Hematopoietic multipotent progenitor cell treated with erythropoietin and hydrocortisone succinate and interleukin-3 and kit ligand, for 17 days (in vitro differentiated cells): ENCODE measurements around the gene AUTS2.

Experiments used
- DNase-seq: peaks from one replicate; pipeline ENCODE4 v3.0.0-alpha.2; 2015; ENCODE audit warnings: low spot score

Gene AUTS2

DNA sequence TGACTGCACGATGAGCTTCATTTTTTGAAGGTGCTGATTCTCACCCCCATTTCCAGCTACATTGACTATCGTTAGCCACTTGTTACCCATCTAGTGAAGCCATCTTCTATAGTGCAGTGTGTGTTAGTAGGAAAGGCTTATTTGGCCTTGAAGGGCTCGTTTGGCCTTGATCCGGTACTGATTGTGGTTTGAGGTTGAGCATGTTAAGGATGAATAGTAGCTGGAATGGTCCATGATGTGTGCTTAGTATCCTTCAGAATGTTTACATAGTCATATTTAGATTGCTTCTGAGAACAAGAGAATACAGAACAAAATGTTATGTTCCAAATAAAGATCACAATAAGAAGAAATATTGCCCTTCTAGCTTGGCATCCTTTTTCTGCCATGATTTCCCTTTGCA is 591.5 kb downstream of the AUTS2 start:
- no peak for DNase-seq

DNA sequence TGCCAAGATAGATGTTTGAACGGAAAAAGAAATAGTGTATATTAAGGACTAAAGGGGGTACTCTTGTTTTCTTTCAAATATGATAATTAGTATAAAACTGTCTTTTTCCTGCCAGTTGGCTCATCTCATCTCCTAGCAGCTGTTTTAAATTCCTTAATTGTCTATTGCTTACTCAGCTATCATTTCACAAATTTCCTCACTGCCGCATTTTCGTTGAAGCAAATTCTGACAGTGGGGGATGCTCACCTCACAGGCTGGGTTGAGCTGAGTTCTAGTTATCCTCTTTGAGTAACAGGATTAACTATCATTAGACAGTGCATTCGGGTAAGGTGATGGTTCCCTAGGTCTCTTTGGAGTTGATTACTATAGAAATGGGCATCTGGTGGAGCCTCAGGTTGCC is 592.0 kb downstream of the AUTS2 start:
- no peak for DNase-seq

DNA sequence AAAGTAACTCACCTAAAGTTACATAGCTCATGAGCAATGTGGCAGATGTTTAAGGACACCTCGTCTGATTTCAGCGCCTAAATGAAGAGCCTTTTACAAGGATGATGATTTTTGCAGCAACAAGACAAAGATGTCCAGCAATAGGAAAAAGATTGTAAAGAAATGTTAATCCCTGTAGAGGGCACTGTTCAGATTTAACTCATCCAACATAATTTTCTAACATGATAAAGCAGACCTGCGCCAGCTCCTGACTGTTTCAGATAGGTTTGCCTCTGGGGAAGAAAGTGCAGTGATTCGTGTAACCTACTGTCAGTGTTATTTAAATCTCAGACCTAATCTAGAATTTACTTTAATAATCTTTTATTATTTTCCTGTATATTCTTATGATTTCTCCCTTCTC is 595.2 kb downstream of the AUTS2 start:
- DNase-seq = no peak

DNA sequence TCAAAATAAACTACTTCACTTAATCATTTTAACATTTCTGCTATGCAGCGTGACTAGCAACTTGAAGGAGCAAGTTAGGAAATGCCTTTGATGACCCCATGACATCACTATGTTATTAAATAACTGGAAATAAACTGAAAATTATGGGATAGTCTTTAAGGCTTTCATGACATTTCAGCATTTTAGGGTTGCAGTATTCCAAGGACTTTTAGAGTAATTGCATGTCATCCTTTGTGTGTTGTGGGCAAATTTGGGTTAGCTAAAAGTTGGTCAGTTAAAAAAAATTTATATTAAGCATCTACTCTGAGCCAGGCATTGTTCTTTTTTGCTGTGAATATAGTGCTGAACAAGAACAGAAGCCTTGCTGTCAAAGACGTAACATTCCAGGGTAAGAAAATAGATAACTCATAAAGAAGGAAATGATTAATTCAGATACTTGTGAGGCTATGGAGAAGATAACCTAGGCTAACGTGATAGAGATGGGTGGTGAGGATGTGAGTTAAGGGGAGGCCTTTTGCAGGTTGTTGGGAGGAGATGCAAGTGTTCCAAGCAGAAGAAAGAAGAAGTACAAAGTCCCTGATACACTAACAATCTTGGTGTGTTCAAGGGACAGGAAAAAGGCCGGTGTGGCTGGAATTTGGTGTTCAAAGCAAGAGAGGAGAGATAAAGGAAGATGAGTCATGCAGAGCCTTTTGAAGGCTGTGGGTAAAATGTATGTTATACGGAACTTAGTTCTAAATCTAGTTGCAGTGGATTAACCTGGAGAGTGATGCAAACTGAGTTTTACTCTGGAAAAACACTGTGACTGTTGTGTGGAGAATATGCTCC is 610.2 kb downstream of the AUTS2 start:
- no peak for DNase-seq

DNA sequence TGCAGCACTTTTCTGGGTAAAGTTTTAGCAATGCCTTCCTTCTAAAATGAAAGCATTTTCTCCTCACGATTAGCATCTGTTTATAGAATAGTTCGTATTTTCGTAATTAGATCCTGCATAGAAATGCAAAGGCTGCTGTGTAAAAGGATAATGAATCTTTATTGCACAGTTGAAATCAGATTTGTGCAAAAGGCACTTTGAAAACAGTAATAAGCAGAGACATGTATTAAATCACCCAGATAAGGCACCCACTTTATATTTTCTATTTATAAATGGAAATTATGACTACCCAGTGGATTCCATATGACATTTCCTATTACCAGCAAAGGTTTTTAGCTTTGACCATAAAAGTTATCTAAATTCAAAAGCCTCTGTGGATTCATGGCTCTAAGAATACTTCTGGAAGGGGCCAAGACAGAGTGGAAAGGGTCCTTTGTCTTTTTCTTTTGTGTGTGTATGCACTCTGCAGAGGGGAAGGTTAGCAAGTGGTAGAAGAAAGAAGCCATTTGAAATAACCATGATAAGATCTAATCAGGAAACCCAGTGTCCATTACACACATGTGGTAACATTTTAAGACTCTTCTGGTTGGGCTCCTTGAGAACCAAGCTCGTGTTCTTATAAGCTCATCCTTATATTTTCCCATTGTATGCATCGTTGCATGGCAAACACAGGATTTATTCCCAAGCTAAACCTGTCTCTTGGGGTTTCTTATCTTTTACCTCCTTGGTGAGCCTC is 612.1 kb downstream of the AUTS2 start:
- no peak for DNase-seq

DNA sequence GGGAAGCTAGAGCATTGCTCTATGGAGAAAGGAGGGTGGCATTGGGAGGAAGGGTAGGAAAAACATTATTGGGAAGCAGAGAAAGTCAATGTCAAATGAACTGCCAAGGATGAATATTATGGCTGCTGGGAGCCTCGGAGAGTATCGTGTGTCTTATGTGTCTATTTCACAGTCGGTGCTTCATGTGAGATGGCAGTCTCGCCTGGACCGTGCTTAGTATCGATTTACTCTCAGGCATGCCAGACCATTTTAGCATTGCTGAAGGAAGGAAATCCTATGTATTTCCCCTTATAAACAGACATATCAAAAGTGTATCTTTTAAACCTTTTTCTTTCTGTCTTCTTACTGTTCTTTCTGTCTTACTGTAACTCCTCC is 612.6 kb downstream of the AUTS2 start:
- no peak for DNase-seq

DNA sequence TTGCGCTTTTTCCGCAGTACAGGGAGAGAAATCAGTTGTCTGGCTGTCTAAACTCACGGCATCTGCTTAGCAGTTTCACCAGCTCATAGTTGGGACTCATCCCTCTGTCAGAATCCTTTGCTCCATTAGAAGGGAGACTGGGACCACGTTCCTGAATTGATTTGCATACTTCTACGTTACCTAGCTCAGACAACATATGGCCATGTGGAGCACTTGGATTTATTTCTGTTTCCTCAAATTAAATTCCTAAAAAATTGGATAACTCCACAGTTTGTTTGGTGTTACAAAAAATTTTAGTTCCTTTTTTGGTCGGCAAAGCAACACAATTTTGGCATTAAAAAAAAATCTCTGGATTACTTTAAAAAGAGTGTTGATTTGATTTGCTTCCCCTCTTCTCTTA is 614.0 kb downstream of the AUTS2 start:
- no peak for DNase-seq

DNA sequence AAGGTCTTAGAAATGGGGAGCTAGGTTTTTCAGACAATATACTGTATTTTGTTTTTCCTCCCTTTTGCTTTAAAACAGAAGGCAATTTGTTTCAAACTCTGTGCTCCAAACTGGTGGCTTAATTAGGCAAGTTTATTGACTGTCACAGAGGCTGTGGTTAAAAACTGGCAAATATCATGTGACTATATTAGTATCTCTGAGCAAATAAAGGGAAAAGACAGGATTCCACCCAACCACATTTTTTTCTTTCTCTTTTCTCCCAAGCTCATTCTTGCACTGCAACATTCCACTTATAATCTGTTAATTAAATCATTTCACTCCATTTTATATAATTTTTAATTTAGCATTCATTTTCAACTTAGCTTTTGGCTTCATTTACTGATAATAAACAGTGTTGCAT is 615.8 kb downstream of the AUTS2 start:
- no peak for DNase-seq

DNA sequence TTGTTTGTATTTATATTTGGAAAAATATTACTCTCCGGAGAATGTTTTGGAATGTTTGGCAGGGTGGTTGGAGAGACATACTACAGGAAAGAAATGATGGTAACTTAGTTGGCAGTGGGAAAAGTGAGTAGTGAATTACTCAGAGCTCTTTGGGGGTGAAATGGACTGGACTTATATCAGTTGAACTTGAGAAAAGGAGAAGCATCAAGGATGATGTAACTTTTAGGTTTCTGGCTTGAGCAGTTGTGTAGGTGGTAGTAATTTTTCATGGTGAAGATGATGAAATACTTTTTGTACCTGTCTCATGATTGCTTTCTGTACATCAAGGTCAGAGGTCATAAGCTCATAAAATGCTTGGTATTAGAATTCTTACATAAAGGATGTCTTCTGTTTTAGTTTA is 617.2 kb downstream of the AUTS2 start:
- DNase-seq = no peak

DNA sequence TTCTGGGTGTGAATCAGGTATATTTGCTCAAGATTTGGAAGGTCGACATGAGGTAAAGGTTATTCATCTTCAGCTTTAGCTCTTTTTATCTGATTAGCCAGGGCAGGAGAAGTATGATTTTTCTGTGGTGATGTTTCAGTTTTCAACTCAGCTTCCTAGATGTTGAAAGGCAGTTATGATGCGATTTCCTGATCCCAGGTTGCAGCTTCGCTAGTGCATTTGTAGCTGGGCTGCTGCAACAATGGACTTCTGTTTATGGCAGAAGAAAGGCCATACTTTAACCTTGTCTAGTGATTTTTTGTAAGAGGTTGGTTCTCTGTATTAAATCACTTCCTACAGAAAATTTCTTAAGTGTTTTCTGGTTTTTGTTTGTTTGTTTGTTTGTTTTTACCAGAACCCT is 619.3 kb downstream of the AUTS2 start:
- no peak for DNase-seq

DNA sequence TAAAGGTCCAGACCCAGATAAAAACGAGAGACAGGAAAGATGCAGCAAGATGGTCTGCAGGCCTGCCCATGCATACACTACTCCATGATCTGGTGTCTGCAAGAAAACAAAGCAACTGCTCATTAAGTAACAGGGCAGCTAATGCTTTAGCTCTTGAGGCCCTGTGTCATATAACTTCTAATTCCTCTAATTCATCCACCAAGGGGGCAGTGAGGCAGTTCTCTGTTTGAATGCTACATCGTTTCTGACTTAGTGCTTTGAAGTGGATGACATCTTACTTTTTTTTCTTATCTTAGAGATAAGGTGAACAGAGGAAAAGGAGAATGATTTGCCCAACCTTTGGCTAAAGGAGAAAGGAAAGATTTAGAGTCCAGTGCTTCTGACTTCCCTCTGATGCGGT is 619.7 kb downstream of the AUTS2 start:
- no peak for DNase-seq

DNA sequence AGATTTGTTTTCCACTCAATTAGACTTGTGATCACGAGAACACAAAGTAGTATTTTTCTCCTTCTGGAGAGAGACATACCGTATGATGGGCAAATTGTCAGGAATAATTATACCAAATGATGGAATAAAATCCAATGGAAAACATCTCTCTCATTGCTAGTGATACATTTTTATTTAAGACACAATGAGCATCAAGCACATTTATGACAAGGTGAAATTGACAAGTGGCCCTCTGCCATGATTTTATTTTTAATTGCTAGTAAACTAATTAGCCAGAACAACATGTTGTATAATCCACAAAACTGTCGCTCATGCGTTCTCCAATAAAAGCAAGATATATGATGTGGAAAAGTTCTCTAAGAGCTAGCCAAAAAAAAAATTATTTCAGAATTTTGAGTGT is 620.8 kb downstream of the AUTS2 start:
- DNase-seq = no peak

DNA sequence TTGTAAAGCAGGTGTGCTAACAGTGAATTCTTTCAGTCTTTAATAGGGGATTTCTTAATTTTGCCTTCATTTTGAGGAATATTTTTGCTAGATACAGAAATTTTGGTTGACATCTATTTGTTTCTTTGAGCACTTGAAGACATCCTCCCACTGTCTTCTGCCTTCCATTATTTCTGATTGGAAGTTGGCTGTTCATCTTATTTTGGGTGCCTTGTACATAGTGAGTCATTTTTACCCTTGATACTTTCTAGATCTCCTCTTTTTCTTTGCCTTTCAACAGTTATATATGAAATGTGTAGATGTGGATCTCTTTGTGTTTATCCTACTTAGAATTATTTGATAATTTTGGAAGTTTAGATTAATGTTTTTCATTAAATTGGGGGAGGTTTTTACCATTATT is 631.0 kb downstream of the AUTS2 start:
- DNase-seq = no peak

DNA sequence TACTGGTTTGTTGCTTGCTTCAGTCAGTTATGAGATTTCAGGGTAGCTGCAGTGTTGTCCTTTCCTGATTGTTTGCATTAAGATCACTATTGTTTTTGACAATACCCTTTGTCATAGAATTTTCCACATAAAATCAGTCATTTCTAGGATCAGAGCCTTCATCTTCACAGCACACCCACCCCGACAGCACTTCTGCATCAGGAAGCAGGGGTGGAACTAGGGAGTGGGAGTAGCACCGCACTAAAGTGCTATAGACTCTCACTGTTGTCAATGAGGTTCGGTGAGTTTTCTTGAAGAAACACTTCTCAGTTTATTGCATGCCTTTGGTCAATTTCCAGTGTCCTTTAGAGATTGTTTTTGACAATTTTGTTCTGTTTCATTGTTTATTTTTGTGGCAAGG is 632.5 kb downstream of the AUTS2 start:
- DNase-seq = no peak

DNA sequence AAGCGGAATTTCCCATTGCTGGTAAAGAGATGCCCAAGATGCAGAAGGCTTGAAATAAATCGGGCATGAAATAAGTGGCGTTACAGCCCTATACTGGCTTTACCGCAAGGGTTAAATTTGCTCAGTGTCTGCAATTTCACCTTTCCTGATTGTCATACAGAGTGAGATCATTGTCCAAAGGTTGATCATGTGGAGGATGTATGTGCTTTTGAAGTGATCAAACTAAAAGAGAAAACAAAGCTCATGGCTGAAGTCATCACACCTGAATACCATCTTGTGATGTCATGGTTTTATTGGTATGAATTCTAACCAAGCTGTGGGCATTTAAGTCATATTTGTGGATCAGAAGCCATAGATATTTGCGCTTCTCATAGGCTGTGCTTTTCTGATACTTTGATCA is 635.5 kb downstream of the AUTS2 start:
- no peak for DNase-seq

DNA sequence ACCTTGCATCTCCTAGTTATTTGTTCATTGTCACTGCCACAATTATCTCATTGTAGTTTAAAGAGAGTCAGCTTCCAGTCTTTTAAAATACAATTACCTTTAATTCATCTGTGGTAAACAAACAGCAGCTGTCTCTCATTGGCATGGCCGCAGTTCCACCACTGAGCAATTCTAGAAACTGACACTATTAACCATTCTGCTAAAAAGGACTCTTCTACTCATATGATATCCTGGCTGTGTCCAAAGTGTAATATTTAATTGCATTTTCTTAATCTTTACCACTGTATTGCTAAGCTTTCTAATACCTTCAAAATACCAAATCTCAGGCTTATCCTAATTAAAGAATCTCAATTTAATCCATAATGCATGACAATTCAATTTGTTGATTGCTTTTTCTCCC is 639.0 kb downstream of the AUTS2 start:
- no peak for DNase-seq

DNA sequence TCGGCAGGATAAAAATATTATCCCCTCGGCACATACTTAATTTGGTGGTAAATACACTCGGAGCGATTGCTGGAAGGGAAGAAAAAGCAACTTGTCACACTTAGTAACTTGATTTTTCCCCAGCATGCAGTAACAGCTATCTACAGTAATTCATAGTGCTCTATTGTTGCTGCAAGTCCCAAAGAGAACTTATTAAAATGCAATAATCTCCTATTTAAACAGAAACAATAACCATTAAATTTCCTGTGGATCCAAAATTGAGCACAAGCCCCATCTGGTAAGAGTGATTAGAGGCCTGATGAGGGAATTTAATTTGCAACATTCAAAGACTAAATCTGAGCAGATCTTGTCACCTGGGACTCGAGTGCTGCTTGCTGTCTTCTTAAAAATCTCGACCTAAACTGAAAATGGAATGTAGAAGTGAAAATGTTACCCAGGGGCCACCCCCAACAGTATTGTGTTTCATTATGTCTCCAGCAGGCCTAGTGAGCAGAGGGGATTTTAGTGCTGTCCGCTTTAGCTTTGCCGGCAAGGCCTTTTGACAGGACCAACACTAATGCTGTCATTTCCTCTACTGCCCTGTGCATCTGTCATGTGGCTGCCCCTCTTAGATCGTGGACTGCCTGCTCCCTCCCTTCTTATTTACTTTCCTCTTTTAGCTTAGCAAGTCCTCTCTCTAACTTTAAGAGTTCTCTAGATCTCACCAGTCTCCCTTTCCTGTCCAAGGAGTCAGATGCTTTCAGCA is 639.7 kb downstream of the AUTS2 start:
- no peak for DNase-seq

DNA sequence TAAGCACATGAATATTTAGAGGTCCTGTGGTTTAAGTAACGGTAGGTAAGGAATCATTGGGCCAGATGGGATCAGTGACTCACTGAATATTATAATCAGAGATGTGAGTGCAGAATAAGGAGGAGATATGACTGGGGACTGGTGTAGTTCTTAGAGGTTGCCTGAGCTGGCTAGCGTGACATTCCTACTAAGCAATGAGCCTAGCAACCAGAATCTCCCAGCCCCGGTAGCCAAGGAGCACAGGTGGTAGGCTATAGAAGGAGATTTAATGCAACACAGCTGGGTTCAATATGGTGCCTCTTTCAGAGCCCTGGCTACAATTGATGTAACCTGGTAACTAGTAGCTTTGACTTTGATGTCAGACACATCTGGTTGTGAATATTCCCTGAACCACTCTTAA is 641.6 kb downstream of the AUTS2 start:
- DNase-seq = no peak

DNA sequence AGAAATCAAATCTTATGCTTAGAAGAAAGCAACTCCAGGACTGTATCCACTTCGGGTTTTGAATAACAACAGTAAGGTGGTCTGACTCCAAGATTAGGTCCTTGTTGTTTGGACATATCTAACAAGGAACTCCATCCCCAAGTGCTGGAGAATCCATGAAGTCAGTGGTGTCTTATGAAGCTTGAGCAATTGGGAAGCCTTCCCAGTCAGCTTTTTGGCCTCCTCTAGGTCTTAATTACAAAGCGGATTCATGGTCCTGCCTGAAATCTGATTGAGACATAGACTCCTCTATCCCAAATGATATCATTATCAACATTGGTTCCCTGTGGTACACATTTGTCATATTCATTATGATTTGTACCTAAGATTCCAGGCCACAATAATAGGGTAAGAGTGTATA is 642.6 kb downstream of the AUTS2 start:
- no peak for DNase-seq

DNA sequence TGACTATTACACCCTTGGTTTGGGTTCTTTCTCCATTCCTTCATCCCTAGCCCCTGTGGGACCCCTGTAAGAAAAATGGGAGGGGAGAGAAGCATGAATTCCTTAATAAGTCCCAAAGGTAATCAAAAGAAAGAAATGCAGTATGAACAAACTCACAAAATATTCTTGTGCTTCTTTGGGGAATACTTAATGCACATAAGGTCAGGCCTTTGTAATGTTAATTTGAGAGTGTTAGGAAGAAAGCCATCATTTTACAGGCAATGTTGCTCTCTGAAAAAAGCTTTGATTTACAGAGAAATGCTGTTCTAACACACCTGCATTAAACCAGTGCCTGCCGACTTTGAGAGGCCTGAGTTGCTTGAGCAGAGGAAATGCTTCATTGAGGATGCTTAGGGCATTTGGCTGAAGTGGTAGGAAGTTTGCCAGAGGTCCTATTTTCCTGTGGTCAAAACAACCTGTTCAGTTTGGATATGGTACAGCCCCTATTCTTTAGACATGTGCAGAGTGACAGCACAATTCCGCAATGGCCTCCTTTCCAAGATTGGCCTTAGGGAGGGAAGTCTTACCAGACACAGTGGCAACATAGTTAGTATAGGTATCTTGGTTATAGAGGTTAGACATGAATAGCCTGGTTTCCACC is 643.4 kb downstream of the AUTS2 start:
- DNase-seq = no peak

DNA sequence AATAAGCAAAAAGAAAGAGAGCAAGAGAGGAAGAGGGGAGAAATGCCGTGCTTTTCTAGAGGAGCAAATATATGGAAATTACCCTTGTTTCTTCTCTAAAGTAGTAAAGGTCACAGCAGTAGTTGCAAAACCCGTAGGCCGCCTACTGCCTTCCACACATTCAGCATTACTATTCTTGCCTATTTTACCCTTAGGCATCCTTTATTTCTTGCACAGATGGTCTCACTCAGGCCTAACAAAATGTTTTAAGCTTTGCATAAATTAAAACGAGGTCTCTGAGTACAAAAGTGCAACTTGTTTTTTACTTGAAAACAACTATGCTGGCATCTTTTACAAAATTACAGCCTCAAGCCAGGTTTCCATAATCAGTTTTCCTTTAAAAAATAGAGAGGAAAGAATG is 644.6 kb downstream of the AUTS2 start:
- no peak for DNase-seq

DNA sequence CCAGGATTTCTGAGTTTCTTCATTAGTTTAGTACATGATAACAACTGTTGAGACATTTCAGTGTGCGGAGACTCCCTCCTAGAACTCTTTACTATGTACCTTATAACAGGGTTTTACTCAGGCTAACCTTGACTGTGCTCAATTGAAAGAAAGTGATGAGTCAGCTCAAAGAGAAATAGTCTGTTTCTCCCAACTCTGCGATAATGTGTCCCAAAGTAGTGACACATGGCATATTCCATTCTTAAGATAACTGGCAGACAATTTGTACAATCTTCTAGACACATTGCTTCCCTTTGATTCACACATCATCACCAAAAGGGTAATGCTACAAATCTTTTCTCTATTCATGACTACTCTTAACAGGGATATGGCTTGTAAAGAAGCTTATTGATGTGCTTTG is 645.2 kb downstream of the AUTS2 start:
- DNase-seq = no peak

DNA sequence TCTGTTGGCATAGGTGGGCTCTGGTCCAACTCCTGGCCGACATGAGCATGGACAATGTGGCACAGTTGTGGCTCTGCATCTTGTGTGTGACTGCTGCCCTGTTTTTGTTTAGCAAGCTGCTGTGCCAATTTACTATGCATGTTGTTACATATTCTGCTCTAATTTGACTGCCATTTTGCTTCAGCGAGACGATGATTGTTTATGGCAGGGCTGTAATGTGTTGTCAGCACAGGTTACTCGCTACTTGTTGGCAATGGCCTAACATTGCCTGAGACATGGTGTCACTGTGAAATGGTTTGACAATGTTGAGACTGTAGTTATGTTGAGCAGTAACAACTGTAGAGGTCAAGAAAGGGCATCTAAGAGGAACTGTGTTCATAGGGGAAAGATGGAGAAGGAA is 659.6 kb downstream of the AUTS2 start:
- no peak for DNase-seq
